EH (cell line): ENCODE results near the gene CCDC60.
"Not testable (repeated sequence)": the region's sequence is repeated elsewhere in the genome, so short reads cannot be mapped to it uniquely, and the experiment has no call there.

Source experiments
- DNase-seq: peaks from one replicate; pipeline ENCODE4 v3.0.0-alpha.2; 2015; ENCODE audit warnings: low read depth

The CCDC60 gene

GRCh38 chr12:119338593-119339363 lies 4.2 kb downstream of the CCDC60 start:
- DNase-seq, result no peak

- DNase-seq, result no peak
Observed at GRCh38 chr12:119340578-119340977, 6.0 kb downstream of the CCDC60 start.

- DNase-seq, result no peak
Observed at GRCh38 chr12:119341020-119341419, 6.5 kb downstream of the CCDC60 start.

GRCh38 chr12:119341988-119342387 lies 7.5 kb downstream of the CCDC60 start:
- DNase-seq, result no peak

DNA sequence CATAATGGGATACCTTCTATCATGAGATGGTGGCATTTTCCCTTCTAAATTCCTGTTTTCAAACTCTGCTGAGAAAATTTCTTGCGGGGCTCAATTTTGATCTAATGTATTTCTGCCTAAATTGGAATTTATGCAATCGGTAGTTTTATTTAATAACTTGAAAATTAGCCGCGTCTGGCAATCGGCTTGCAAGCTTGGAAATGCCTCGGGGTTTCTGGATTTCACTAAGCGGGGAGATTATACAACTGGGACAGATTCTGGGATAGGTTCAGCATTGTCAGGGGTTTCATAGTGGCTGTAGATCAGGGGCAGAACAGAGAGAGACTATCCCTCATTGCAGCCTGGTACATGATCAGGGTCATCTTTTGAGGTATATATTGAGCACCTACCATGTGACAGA lies 8.6 kb downstream of the CCDC60 start:
- no peak for DNase-seq

DNA sequence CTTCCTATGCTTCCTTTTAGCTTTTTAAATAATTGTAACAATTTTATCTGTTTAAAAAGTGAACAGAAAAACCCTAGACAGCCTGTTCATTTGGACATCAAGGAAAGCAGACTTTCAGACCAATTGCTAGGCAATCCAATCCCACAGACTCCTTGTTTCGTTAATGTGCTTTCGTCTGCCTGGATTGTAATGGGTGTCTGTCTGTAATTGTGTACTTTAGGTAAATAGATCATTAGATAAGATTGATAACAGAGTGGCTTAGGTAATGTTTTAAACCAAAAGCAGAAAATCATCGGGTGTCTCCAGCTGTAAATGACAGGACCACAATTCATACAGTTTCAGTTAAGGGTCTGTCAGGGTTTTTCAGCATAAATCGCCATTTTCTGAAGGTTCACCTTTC lies 19.6 kb downstream of the CCDC60 start:
- DNase-seq, result no peak

DNA sequence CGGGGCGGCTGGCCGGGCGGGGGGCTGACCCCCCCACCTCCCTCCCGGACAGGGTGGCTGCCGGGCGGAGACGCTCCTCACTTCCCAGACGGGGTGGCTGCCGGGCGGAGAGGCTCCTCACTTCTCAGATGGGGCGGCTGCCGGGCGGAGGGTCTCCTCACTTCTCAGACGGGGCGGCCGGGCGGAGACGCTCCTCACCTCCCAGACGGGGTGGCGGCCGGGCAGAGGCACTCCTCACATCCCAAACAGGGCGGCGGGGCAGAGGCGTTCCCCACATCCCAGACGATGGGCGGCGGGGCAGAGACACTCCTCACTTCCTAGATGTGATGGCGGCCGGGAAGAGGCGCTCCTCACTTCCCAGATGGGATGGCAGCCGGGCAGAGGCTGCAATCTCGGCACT lies 25.8 kb downstream of the CCDC60 start:
- not testable (repeated sequence) for DNase-seq

GRCh38 chr12:119363037-119363436 lies 28.5 kb downstream of the CCDC60 start:
- DNase-seq, result no peak

- DNase-seq, result no peak
Observed at GRCh38 chr12:119363490-119363889, 29.0 kb downstream of the CCDC60 start.

- no peak for DNase-seq
Observed at GRCh38 chr12:119365451-119365850, 30.9 kb downstream of the CCDC60 start.

GRCh38 chr12:119366007-119366406 lies 31.5 kb downstream of the CCDC60 start:
- DNase-seq, result no peak

DNA sequence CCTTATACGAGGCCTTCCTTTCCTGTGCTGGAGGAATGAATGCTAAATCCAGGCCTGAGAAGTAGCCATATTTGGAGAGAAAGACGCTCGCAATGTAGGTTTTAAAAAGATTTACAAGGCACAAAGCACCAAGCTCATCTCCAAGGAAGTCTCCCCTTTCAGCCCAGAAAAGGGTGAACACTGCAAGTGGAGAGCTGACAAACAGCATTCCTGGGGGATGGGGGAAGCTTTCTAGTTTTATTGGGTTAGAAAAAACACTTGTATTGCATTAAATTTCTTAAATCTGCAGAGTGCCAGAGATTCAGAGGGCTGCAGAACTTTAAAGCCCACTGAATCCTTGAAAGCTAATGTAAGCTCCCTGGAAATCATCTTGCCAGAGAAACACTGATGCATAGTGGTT lies 34.6 kb downstream of the CCDC60 start:
- DNase-seq, result no peak

- DNase-seq, result no peak
Observed at GRCh38 chr12:119369907-119370546, 35.5 kb downstream of the CCDC60 start.

- DNase-seq, result no peak
Observed at GRCh38 chr12:119372540-119372939, 38.0 kb downstream of the CCDC60 start.

- no peak for DNase-seq
Observed at GRCh38 chr12:119373001-119373400, 38.5 kb downstream of the CCDC60 start.

DNA sequence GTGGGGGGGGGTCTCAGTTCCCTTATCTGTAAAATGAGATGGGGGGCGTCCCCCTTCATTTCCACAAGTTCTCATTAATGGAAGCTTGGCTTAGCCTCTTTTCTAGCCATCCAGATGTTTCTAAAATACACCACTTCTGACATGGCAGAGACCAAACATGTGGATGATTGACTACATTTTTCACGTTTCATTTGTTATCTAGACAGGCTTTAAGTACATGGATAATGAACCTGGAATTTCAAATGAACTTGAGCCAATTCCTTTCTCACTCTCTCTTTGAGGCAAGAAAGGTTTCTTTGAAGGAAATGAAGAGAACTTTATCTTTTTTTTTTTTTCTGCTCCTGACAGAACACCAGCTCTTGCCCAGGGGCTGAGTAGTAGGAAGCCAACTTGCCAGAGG lies 39.1 kb downstream of the CCDC60 start:
- no peak for DNase-seq

DNA sequence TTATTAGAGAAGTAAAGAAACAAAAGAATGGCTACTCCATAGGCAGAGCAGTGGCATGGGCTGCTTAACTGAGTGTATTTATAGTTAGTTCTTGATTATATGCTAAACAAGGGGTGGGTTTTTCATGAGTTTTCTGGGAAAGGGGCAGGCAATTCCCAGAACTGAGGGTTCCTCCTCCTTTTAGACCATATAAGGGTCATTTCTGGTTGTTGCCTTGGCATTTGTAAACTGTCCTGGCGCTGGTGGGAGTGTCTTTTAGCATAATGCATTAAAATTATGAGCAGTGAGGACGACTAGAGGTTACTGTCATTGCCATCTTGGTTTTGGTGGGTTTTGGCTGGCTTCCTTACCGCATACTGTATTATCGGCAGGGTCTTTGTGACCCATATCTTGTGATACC lies 40.1 kb downstream of the CCDC60 start:
- DNase-seq, result no peak

DNA sequence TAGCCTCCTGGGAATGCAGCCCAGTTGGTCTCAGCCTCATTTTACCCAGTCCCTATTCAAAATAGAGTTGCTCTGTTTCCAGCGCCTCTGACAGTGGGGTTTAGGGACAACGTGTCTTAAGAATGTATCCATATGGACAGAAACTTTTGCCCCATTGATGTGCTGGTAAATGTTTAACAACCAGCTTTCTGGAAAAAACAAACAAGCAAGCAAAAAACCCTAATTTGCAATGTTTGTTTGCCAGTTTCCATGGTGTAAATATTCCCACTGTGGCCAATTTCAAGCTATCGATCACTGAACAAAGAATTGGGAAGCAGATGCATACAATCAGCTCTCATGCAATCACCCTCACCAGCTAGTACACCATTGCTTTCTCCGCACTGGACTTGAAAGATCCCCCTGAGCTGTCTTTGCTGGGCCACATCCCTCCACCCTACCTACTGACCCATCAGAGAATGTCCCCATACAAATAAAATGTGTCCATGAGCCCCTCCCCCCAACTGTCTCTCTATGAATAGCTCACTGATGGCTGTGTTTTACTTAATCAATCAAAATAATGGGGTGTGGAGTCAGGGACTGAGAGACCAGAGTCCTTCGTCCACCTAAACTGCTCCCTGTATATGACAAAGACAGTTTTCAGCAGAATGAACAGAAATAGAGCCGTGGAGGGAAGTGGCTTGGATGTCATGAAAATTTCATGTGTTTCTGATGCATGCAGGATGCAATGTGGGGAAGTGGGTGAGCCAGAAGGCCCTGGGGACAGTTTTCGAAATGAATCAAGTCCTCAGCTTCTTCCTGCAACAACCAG lies 40.8 kb downstream of the CCDC60 start:
- DNase-seq, result no peak

DNA sequence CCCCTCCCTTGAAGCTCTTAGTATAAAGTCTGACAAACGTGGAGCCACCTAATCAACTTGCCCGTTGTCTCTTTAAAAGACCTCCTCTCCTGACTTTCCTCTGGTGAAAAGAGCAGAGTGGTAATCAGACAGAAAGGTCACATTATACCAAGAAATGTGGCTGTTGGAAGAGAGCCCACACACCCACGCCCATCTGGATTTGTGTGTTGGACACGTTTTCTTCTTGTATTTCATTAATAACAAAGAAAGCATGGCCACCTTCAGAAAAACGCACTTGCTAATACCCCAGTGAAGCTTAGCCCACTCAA lies 41.3 kb downstream of the CCDC60 start:
- DNase-seq, result no peak

DNA sequence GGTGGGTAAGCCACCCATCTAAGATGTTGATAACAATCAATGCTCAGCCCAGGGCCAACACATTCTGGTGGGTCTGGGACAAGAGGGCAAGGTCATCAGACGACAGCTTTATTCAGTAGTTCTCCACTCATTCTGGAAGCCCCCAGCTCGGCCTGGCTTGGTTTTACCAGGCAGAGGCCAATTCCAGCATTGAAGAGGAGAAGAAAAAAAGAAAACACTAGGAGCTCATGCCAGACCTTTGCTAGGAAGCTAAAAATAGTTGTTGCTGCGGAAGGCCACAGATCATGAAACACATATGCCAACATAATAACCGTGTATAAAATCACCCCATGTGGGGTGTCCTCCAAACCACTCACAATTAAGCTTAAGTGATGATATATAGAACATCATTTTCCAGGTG lies 44.4 kb downstream of the CCDC60 start:
- DNase-seq, result no peak

- DNase-seq, result no peak
Observed at GRCh38 chr12:119381471-119382235, 47.1 kb downstream of the CCDC60 start.

DNA sequence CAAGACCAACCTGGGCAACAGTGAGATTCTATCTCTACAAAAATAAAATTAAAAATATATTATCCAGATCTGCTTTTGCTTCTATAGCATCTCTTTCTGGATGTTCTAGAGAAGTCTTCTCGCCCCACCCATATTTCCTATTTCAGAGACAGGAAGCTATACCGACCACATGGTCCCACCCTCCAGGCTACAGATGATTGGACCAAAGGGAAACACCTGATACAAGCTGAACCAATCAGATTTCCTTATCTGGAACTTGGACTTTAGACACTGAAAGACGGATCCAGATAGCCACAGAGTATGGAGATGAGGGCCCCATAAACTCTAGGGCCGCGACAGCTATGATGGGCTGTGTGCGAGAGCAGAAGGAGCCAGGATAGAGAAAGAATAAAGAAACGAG lies 48.7 kb downstream of the CCDC60 start:
- no peak for DNase-seq
